ENCODE measurements around the gene CYP26B1.

CYP26B1 gene

GRCh38 chr2:72141881-72142451 is 5.7 kb downstream of the CYP26B1 start:
- Histone ChIP-seq H3K79me2 (ENCODE audit: insufficient read depth, low read length) (no peaks in the 10 kb centered on the region), H3F3A (ENCODE audit: insufficient read depth, low read length) (no peaks in the 10 kb centered on the region), H2AFZ (ENCODE audit: low read length) (no peak overlapping the region), H3K9me2 (ENCODE audit: low read depth, low read length) (no peaks in the 10 kb centered on the region), H3K4me2 (ENCODE audit: low read length) (no peak overlapping the region), H3K36me3 (ENCODE audit: insufficient read depth, low read length) (no peaks in the 10 kb centered on the region), H4K20me1 (ENCODE audit: insufficient read depth, low read length) (no peaks in the 10 kb centered on the region), H3K9ac (ENCODE audit: low read length) (no peak overlapping the region), H3K4me3 (ENCODE audit: low read depth, low read length, poor library complexity, severe bottlenecking) (no peak overlapping the region), H3K27ac (ENCODE audit: low read depth, low read length, poor library complexity, severe bottlenecking) (no peak overlapping the region), H3K4me1 (ENCODE audit: insufficient read depth, low read length, severe bottlenecking) (no peaks in the 10 kb centered on the region), H3K27me3 (ENCODE audit: insufficient read depth, low read length) (no peaks in the 10 kb centered on the region), H3K9me3 (ENCODE audit: low read length) (no peaks in the 10 kb centered on the region)
- TF ChIP-seq EZH2 (IDR thresholded peaks at IDR 0.05; ENCODE audit: borderline replicate concordance, low read length), result no peak
- no peak for TF ChIP-seq CTCF (IDR thresholded peaks at IDR 0.05; ENCODE audit: low read length)

- Histone ChIP-seq H3K36me3 (ENCODE audit: insufficient read depth, low read length) (no peaks in the 10 kb centered on the region), H3K9me2 (ENCODE audit: low read depth, low read length) (no peaks in the 10 kb centered on the region), H3K27ac (ENCODE audit: low read depth, low read length, poor library complexity, severe bottlenecking) (no peak overlapping the region), H3F3A (ENCODE audit: insufficient read depth, low read length) (no peaks in the 10 kb centered on the region), H3K9ac (ENCODE audit: low read length) (no peak overlapping the region), H3K4me1 (ENCODE audit: insufficient read depth, low read length, severe bottlenecking) (no peaks in the 10 kb centered on the region), H3K27me3 (ENCODE audit: insufficient read depth, low read length) (no peaks in the 10 kb centered on the region), H3K79me2 (ENCODE audit: insufficient read depth, low read length) (no peaks in the 10 kb centered on the region), H3K4me3 (ENCODE audit: low read depth, low read length, poor library complexity, severe bottlenecking) (no peak overlapping the region), H3K9me3 (ENCODE audit: low read length) (no peaks in the 10 kb centered on the region), H2AFZ (ENCODE audit: low read length) (no peak overlapping the region), H4K20me1 (ENCODE audit: insufficient read depth, low read length) (no peaks in the 10 kb centered on the region), H3K4me2 (ENCODE audit: low read length) (no peak overlapping the region)
- no peak for TF ChIP-seq EZH2 (IDR thresholded peaks at IDR 0.05; ENCODE audit: borderline replicate concordance, low read length)
- no peak for TF ChIP-seq CTCF (IDR thresholded peaks at IDR 0.05; ENCODE audit: low read length)
These were observed 6.5 kb downstream of the CYP26B1 start for GRCh38 chr2:72141032-72141645.

GRCh38 chr2:72140621-72140960 is 7.1 kb downstream of the CYP26B1 start:
- H3K4me1 ChIP-seq (ENCODE audit: insufficient read depth, low read length, severe bottlenecking), result no peaks in the 10 kb centered on the region
- H3K4me2 ChIP-seq (ENCODE audit: low read length), result no peak overlapping the region
- no peaks in the 10 kb centered on the region for H4K20me1 ChIP-seq (ENCODE audit: insufficient read depth, low read length)
- TF ChIP-seq EZH2 (IDR thresholded peaks at IDR 0.05; ENCODE audit: borderline replicate concordance, low read length), result no peak
- no peak for TF ChIP-seq CTCF (IDR thresholded peaks at IDR 0.05; ENCODE audit: low read length)
- no peak overlapping the region for H2AFZ ChIP-seq (ENCODE audit: low read length)
- no peaks in the 10 kb centered on the region for H3K9me2 ChIP-seq (ENCODE audit: low read depth, low read length)
- no peaks in the 10 kb centered on the region for H3F3A ChIP-seq (ENCODE audit: insufficient read depth, low read length)
- H3K27ac ChIP-seq (ENCODE audit: low read depth, low read length, poor library complexity, severe bottlenecking), result no peak overlapping the region
- H3K4me3 ChIP-seq (ENCODE audit: low read depth, low read length, poor library complexity, severe bottlenecking), result no peak overlapping the region
- no peaks in the 10 kb centered on the region for H3K27me3 ChIP-seq (ENCODE audit: insufficient read depth, low read length)
- no peaks in the 10 kb centered on the region for H3K9me3 ChIP-seq (ENCODE audit: low read length)
- H3K9ac ChIP-seq (ENCODE audit: low read length), result no peak overlapping the region
- no peaks in the 10 kb centered on the region for H3K36me3 ChIP-seq (ENCODE audit: insufficient read depth, low read length)
- no peaks in the 10 kb centered on the region for H3K79me2 ChIP-seq (ENCODE audit: insufficient read depth, low read length)

All from OCI-LY1 (cell line).